MM.1S (cell line): Measurements from ENCODE around the gene SLC45A1.

Experiments used
- DNase-seq: peaks from one replicate; pipeline ENCODE4 v3.0.0-alpha.2; 2015
- H2AFZ ChIP-seq: fragments of 300-600 bp; sonication (generic); 2 replicates; pipeline ENCODE4 v1.6.0; 2016; ENCODE audit warnings: antibody characterized with exemption, low read length
- H3F3A ChIP-seq: fragments of 300-600 bp; sonication (generic); 2 replicates; pipeline ENCODE4 v1.6.1; 2016; ENCODE audit warnings: mild to moderate bottlenecking, antibody characterized with exemption, low read length, moderate library complexity, mixed read lengths; ENCODE audit not compliant: insufficient read depth
- H3K27ac ChIP-seq: fragments of 300-600 bp; sonication (generic); 2 replicates; pipeline ENCODE4 v1.5.1; 2016; ENCODE audit warnings: mild to moderate bottlenecking, low read length
- H3K27me3 ChIP-seq: fragments of 300-600 bp; sonication (generic); replicated peaks from 2 replicates; pipeline ENCODE4 v1.6.0; 2016; ENCODE audit warnings: low read length; ENCODE audit not compliant: insufficient read depth
- H3K36me3 ChIP-seq: fragments of 300-600 bp; sonication (generic); replicated peaks from 2 replicates; pipeline ENCODE4 v1.6.1; 2016; ENCODE audit warnings: mild to moderate bottlenecking, low read length, mixed read lengths; ENCODE audit not compliant: insufficient read depth
- H3K4me1 ChIP-seq: fragments of 300-600 bp; sonication (generic); 2 replicates; pipeline ENCODE4 v1.6.1; 2016; ENCODE audit warnings: low read length, mixed read lengths
- H3K4me2 ChIP-seq: fragments of 300-600 bp; sonication (generic); 2 replicates; pipeline ENCODE4 v1.6.0; 2016; ENCODE audit warnings: low read depth, low read length
- H3K4me3 ChIP-seq: fragments of 300-600 bp; sonication (generic); 2 replicates; pipeline ENCODE4 v1.5.1; 2016; ENCODE audit warnings: low read length, mixed read lengths
- H3K79me2 ChIP-seq: fragments of 300-600 bp; sonication (generic); 2 replicates; pipeline ENCODE4 v1.6.1; 2016; ENCODE audit warnings: mixed run types, low read length, mixed read lengths
- H3K9ac ChIP-seq: fragments of 300-600 bp; sonication (generic); 2 replicates; pipeline ENCODE4 v1.6.1; 2016; ENCODE audit warnings: low read length, mixed read lengths
- H3K9me2 ChIP-seq: fragments of 300-600 bp; sonication (generic); replicated peaks from 2 replicates; pipeline ENCODE4 v1.6.1; 2016; ENCODE audit warnings: mild to moderate bottlenecking, low read length, mixed read lengths; ENCODE audit not compliant: insufficient read depth
- H3K9me3 ChIP-seq: fragments of 300-600 bp; sonication (generic); replicated peaks from 2 replicates; pipeline ENCODE4 v1.6.1; 2016; ENCODE audit warnings: mild to moderate bottlenecking, low read length, mixed read lengths; ENCODE audit not compliant: insufficient read depth
- H4K20me1 ChIP-seq: fragments of 300-600 bp; sonication (generic); 2 replicates; pipeline ENCODE4 v1.6.1; 2016; ENCODE audit warnings: mild to moderate bottlenecking, low read length, moderate library complexity, mixed read lengths; ENCODE audit not compliant: insufficient read depth
- EZH2 ChIP-seq: fragments of 300-600 bp; sonication (generic); optimal IDR thresholded peaks from 2 replicates; pipeline ENCODE3; 2017; ENCODE audit warnings: low read depth, mild to moderate bottlenecking, antibody characterized with exemption, low read length, mixed read lengths
- EZH2phosphoT487 ChIP-seq: fragments of 300-600 bp; sonication (generic); IDR thresholded peaks from 2 replicates; pipeline ENCODE4 v1.6.1; 2018; ENCODE audit warnings: antibody characterized with exemption, low read length
- TF ChIP-seq, protein P1 (sequence below): fragments of 300-600 bp; sonication (generic); IDR thresholded peaks from 2 replicates; pipeline ENCODE4 v1.5.1; 2016; ENCODE audit warnings: antibody characterized with exemption, low read length, mixed read lengths

SLC45A1 gene

DNA sequence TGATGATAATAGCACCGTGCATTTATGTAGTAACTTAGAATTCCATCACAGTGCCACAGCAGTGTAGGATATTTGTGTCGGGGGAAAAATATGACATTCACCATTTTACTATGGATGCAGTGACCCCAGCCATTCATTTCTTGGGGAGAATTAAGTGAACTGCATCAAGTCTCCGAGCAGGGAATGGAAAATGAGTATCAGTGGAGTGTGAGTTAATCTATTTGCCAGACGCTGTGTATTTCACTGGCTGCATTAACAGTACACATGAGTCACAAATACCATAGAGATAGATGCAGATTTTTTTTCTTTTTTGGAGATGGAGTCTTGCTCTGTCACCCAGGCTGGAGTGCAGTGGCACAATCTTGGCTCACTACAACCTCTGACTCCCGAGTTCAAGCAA is 33.8 kb upstream of the SLC45A1 start:
- Histone ChIP-seq H3K9ac (no peak overlapping the region), H3K9me2 (no peaks in the 10 kb centered on the region), H3K79me2 (no peaks in the 10 kb centered on the region), H3K4me2 (no peak overlapping the region), H3K36me3 (no peaks in the 10 kb centered on the region), H2AFZ (no peak overlapping the region), H3K4me3 (no peak overlapping the region), H3K4me1 (no peaks in the 10 kb centered on the region), H3K27me3 (peaks cover 77% of the 10 kb centered on the region), H3F3A (no peaks in the 10 kb centered on the region), H4K20me1 (no peaks in the 10 kb centered on the region), H3K9me3 (no peaks in the 10 kb centered on the region), H3K27ac (no peak overlapping the region)
- no peak for DNase-seq
- TF ChIP-seq, protein P1, sequence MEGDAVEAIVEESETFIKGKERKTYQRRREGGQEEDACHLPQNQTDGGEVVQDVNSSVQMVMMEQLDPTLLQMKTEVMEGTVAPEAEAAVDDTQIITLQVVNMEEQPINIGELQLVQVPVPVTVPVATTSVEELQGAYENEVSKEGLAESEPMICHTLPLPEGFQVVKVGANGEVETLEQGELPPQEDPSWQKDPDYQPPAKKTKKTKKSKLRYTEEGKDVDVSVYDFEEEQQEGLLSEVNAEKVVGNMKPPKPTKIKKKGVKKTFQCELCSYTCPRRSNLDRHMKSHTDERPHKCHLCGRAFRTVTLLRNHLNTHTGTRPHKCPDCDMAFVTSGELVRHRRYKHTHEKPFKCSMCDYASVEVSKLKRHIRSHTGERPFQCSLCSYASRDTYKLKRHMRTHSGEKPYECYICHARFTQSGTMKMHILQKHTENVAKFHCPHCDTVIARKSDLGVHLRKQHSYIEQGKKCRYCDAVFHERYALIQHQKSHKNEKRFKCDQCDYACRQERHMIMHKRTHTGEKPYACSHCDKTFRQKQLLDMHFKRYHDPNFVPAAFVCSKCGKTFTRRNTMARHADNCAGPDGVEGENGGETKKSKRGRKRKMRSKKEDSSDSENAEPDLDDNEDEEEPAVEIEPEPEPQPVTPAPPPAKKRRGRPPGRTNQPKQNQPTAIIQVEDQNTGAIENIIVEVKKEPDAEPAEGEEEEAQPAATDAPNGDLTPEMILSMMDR: no peak
- TF ChIP-seq EZH2 (no peak), EZH2phosphoT487 (no peak)

DNA sequence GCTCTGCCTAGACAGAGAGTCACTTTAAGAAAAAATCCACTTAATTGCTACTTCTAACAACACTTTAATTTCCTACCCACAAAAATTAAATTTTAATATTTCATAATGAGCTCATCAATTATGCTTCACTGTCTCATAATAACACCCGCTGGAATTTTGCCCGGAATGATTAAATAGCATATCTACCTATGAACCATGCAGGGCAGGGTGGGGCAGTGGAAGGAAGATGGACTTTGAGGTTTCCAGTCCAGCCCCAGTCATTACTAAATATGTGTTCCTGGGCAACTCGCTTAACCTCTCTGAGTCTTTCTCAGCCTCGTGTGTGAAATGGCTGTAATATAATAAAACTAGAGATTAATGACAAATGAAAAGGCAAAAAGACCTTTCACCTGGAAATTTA is 32.8 kb upstream of the SLC45A1 start:
- Histone ChIP-seq H3K4me3 (no peak overlapping the region), H3K4me2 (no peak overlapping the region), H3K27me3 (peaks cover 82% of the 10 kb centered on the region), H3K9ac (no peak overlapping the region), H2AFZ (no peak overlapping the region), H3K36me3 (no peaks in the 10 kb centered on the region), H3K4me1 (no peaks in the 10 kb centered on the region), H3K9me2 (no peaks in the 10 kb centered on the region), H3K79me2 (no peaks in the 10 kb centered on the region), H3F3A (no peaks in the 10 kb centered on the region), H4K20me1 (no peaks in the 10 kb centered on the region), H3K27ac (no peak overlapping the region), H3K9me3 (no peaks in the 10 kb centered on the region)
- TF ChIP-seq, protein P1: no peak
- no peak for TF ChIP-seq EZH2phosphoT487
- TF ChIP-seq EZH2: no peak
- no peak for DNase-seq

DNA sequence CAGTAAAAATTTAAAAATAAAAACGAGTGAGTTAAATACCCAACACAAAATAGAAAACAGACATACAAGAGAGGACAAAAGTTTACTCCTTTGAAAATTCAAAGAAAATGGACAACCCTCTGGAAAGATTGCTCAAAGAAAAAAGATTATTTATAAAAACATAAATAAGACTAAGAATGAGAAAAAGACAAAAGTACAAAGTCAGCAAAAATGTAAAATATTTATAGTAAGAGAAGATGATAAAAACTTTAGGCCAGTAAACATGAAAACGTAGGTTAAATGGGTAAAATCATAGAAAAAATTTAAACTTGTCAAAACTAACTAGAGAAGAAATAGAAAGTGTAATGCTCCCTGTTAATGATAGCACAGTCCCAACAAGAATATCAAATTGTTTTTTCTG is 31.9 kb upstream of the SLC45A1 start:
- no peak overlapping the region for H3K27ac ChIP-seq
- no peaks in the 10 kb centered on the region for H4K20me1 ChIP-seq
- H2AFZ ChIP-seq: no peak overlapping the region
- H3F3A ChIP-seq: no peaks in the 10 kb centered on the region
- no peak overlapping the region for H3K4me2 ChIP-seq
- H3K79me2 ChIP-seq: no peaks in the 10 kb centered on the region
- no peak overlapping the region for H3K4me3 ChIP-seq
- TF ChIP-seq EZH2phosphoT487 (no peak), EZH2 (no peak)
- TF ChIP-seq, protein P1: no peak
- no peaks in the 10 kb centered on the region for H3K4me1 ChIP-seq
- no peaks in the 10 kb centered on the region for H3K9me2 ChIP-seq
- DNase-seq: no peak
- no peak overlapping the region for H3K9ac ChIP-seq
- peaks cover 76% of the 10 kb centered on the region for H3K27me3 ChIP-seq
- H3K36me3 ChIP-seq: no peaks in the 10 kb centered on the region
- no peaks in the 10 kb centered on the region for H3K9me3 ChIP-seq

DNA sequence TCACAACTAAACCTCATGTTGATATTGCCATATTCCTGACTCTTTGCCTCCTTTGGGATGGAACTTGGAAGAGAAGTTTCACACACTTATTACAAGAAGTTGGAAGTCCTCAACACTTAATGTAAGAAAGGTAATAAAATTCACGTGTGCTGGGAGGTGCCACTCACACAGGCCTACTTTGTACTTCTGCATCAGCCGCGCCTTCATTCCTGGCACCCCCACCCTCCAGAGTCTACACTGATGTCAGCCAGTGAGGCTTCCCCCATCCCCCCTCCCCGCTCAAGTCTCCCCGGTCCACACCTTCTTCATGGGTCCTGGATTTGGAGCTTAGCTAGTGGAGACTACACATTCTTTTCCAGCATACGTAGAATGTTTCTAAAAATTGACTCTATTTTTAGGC is 24.8 kb upstream of the SLC45A1 start:
- DNase-seq: no peak
- Histone ChIP-seq H3K9me2 (no peaks in the 10 kb centered on the region), H4K20me1 (no peaks in the 10 kb centered on the region), H2AFZ (no peak overlapping the region), H3K4me2 (no peak overlapping the region), H3K79me2 (no peaks in the 10 kb centered on the region), H3K27me3 (peaks cover 67% of the 10 kb centered on the region), H3K27ac (no peak overlapping the region), H3K36me3 (no peaks in the 10 kb centered on the region), H3K4me1 (no peaks in the 10 kb centered on the region), H3K9me3 (no peaks in the 10 kb centered on the region), H3F3A (no peaks in the 10 kb centered on the region), H3K9ac (no peak overlapping the region), H3K4me3 (no peak overlapping the region)
- TF ChIP-seq EZH2: no peak
- TF ChIP-seq, protein P1: no peak
- no peak for TF ChIP-seq EZH2phosphoT487
